Right renal cortex interstitium (tissue), 3 donors: ENCODE data around the gene PLPP2. TPM values are rescaled to one million over a fixed set of nuclear protein-coding genes. Genes with fewer than 3 reads are reported as not detected.
A peak's percentile ranks its signal among the peaks of the same experiment; 100 is the strongest.

Source experiments
- DNase-seq, 3 donors: peaks; one replicate each; pipeline ENCODE4 v3.0.0-alpha.2; 2013; ENCODE audit warnings: low read depth in 3 of 3, low spot score in 2 of 3
- polyA plus RNA-seq, 3 donors: library from polyadenylated mRNA; unstranded; fragments of 120-200 nt; gene quantifications; one replicate each; pipeline ENCODE4 v1.2.1, GENCODE V29; 2013; ENCODE audit not compliant: insufficient read length in 3 of 3

PLPP2 gene
- polyA plus RNA-seq, 3 donors = 2.3 to 3.0 (median 2.7) TPM

GRCh38 chr19:317710-318508, 26.7 kb upstream of the PLPP2 start:
- no peak for DNase-seq

- no peak for DNase-seq
Observed at GRCh38 chr19:315811-316210, 24.6 kb upstream of the PLPP2 start.

- no peak for DNase-seq
Observed at GRCh38 chr19:313988-314815, 23.0 kb upstream of the PLPP2 start.

DNA sequence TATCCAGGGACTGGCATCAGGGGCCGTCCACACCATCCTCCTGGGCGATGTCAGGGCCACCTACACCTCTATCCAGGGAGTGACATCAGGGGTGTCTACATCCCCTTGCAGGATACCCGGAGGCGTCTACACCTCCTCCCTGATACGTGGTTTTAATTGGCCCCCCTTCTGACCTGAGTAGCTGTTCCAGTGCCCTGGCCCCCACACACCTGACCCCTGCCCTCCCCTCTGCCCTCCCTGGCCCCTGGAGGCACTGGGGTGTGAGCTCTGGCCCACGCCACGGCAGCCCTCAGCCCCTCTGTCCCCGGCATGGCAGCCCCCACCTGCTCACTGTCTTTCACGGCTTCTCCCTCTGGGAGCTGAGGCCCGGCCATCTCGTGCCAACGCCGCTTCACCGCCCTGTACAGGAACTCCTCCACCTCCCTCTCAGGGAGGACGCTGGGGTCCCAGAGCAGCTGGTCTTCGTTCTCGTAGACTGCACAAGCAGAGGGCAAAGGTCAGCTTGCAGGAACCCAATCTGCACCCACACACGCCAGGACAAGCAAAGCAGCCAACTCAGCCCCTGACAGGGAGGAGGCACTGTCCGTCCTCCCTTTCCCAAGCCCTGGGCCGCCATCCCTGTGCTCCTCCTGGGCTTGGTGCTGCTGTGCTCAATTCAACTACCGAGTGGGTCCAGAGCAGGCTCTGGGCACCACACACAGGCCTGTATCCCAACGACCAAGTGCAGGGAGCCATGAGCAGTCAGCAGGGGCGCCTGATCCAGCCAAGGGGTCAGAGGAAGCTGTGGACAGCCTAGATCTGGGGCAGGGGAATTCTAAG, 22.2 kb upstream of the PLPP2 start:
- no peak for DNase-seq

- no peak for DNase-seq
Observed at GRCh38 chr19:311813-312261, 20.6 kb upstream of the PLPP2 start.

DNA sequence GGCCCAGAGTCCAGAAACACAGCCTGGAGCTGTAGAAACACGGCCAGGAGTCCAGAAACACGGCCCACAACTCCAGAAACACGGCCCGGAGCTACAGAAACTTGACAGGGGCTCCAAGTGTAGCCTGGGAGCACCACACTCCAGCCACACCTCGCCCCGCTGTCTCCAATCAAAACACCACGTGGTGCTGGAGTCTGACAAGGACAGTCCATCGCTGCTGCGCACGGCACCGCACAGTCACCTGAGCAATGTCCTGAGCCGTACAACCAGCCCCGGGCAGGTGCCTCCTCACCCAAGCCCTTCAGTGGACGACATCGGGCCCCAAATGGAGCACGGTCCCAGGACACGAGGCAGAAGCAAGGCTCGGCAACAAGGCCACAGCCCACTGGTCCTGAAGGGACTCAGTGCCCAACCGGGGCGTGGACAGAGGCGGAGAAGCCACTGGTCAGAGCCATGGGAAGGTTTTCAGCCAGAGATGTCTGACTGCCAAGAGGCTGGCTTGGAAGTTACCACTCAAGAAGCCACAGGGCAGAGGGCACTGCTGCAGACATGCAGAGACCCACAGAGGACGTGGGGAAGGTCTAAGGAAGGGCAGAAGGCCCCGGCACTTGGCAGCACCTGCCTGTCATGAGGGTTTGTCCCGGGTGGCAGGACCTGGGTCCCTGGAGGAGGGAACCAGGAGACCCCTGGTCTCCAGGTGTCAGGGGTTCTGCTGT, 19.7 kb upstream of the PLPP2 start:
- DNase-seq = no peak

- peak in 2 of 3 donors; percentile 52 to 80 for DNase-seq
Observed at GRCh38 chr19:310141-310651, 19.0 kb upstream of the PLPP2 start.

- no peak for DNase-seq
Observed at GRCh38 chr19:309206-309565, 18.0 kb upstream of the PLPP2 start.

DNA sequence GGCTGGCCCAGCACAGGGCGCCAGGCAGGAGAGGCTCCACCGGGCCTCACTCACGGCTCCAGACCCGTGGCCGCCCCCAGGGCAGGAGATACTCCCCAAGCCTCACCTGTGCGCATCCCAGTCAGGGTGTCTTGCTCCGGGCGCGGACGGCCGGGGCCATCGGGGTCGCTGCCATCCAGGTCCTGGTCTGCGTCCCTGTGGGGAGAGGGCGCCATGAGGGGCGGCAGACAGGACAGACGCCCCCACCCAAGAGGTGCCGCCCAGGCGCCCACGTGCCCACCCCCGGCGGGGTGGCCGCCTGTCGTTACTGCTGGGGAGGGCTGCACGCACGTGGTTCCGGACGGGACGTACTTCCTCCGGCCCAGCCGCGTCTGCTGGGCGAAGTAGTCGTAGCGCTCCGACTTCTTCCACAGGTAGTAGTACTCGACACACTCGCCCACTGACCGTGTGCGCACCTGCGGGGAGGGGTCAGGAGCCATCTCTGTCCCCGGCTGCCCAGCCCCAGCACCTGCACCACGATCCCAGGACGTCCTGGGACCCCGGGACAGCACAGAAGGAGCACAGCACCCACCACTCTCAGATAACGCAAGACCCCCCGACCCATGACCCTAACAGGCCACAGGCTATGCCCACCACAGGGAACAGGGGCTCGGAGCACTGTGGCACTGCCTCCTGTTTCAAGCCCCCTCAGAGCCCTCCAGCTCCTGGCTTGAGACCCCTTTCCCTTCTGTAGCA, 17.4 kb upstream of the PLPP2 start:
- no peak for DNase-seq

GRCh38 chr19:307793-308420, 16.7 kb upstream of the PLPP2 start:
- no peak for DNase-seq

DNA sequence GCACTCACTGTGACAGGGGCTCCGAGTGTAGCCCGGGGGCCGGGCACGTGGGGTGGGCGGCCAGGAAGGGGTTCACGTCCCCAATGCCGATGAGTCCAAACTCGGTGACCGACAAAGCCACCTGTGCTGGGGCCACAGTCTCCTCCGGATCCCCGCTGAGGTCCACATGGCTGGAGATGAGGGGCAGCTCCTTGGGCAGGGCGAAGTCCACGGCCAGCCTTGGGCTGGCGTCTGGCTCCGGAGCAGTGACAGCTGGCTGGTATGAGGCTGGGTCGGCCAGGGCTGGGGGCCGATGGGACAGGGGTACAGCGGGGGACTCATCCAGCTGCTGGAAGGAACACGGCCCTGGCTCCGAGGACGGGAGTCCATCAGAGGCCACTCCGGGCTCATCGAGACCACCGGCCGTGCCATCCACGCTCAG, 15.9 kb upstream of the PLPP2 start:
- DNase-seq = no peak

- no peak for DNase-seq
Observed at GRCh38 chr19:306151-306900, 15.1 kb upstream of the PLPP2 start.

GRCh38 chr19:305240-306150, 14.3 kb upstream of the PLPP2 start:
- no peak for DNase-seq

GRCh38 chr19:296476-297225, 5.4 kb upstream of the PLPP2 start:
- no peak for DNase-seq

DNA sequence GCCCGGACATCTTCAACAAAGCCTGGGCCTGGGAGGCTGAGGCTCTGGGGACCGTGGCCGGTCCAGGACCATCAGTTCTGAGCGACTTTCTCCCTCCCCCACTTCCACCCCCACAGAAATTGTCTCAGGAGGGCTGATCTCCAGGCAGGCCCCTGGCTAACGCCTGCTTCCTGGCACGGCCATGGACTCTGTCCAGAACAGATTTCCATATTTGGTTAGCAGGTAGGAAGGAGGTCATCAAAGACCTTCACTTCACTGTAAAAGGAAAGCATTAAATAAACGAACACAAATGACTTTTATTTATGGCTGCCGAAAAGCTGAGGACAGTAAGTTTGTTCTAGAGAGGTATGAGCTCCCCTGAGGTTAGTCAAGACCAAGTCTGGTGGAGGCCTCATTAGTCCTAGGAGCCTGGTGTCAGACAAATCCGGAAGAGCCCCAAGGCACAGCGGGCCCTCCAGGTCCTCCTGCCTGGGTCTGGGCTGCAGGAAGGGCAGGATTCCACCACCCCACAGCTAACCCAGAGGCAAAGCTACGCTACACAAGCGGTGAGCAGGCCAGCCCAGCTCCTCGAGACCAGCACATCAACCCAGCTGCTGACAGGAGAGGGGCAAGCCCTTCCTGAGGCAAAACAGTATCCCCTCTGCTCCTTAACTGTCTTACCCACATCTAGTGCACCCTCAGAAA, 4.6 kb upstream of the PLPP2 start:
- DNase-seq = no peak
